HG02610 (cell line): Measurements from ENCODE around the gene RNU6-1.

Experiments used
- ATAC-seq: cut with Tn5 transposase; IDR thresholded peaks from one replicate; pipeline ENCODE4 v1.9.1; 2021; ENCODE audit warnings: mild to moderate bottlenecking, moderate library complexity; ENCODE audit not compliant: unreplicated experiment

The RNU6-1 gene

GRCh38 chr15:67803996-67804843, 35.6 kb downstream of the RNU6-1 start:
- ATAC-seq: no peak

- no peak for ATAC-seq
These were observed 36.5 kb downstream of the RNU6-1 start for GRCh38 chr15:67803299-67803698.

- no peak for ATAC-seq
These were observed 37.6 kb downstream of the RNU6-1 start for GRCh38 chr15:67801926-67802914.

GRCh38 chr15:67801142-67801541, 38.7 kb downstream of the RNU6-1 start:
- ATAC-seq: no peak

- no peak for ATAC-seq
These were observed 40.0 kb downstream of the RNU6-1 start for GRCh38 chr15:67799801-67800205.

GRCh38 chr15:67796196-67797127, 43.4 kb downstream of the RNU6-1 start:
- ATAC-seq: no peak

- no peak for ATAC-seq
These were observed 44.8 kb downstream of the RNU6-1 start for GRCh38 chr15:67794832-67795574.

- no peak for ATAC-seq
These were observed 47.4 kb downstream of the RNU6-1 start for GRCh38 chr15:67792250-67792942.

- no peak for ATAC-seq
These were observed 49.1 kb downstream of the RNU6-1 start for GRCh38 chr15:67790610-67791319.
